ENCODE measurements around the gene FRMPD1. TPM values are rescaled to one million over a fixed set of nuclear protein-coding genes. Genes with fewer than 3 reads are reported as not detected.

The FRMPD1 gene
- total RNA-seq, 1 donor from 2014 or later: 0.19 TPM

DNA sequence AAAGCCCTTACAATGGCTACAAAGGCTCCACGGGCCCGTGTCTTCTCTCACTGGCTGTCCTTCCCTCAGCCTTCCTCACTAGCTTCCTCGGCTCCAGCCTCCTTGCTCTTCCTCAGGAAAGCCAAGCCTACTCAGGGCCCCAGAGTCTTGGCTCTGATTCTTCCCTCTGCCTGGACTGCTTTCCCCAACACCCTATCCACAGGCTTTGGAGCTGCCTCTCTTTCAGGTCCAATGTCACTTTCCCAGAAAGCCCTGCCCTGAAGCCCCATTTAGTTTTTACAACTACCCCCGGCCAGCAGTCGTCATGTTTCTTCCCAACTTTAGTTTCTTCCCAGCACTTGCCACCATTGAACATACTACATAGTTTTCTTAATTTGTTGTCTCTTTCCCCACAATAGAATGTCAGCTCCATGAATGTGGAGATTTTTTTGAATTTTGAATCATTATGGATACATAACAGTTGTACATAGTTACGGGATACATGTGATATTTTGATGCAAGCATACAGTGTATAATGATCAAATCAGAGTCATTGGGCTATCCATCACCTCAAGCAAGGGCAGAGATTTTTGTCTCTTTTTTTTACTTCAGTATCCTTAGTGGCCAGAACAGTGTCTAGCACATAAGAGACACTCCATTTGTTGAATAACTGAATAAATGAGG is 40.9 kb upstream of the FRMPD1 start:
- H3K4me3 Mint-ChIP-seq: no peak overlapping the region
- TF ChIP-seq, protein P1, sequence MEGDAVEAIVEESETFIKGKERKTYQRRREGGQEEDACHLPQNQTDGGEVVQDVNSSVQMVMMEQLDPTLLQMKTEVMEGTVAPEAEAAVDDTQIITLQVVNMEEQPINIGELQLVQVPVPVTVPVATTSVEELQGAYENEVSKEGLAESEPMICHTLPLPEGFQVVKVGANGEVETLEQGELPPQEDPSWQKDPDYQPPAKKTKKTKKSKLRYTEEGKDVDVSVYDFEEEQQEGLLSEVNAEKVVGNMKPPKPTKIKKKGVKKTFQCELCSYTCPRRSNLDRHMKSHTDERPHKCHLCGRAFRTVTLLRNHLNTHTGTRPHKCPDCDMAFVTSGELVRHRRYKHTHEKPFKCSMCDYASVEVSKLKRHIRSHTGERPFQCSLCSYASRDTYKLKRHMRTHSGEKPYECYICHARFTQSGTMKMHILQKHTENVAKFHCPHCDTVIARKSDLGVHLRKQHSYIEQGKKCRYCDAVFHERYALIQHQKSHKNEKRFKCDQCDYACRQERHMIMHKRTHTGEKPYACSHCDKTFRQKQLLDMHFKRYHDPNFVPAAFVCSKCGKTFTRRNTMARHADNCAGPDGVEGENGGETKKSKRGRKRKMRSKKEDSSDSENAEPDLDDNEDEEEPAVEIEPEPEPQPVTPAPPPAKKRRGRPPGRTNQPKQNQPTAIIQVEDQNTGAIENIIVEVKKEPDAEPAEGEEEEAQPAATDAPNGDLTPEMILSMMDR (conservative IDR thresholded peaks at IDR 0.05): no peak
- no peaks in the 10 kb centered on the region for H3K9me3 Mint-ChIP-seq
- H3K27ac Mint-ChIP-seq (ENCODE audit: unreplicated experiment): no peak overlapping the region
- no peaks in the 10 kb centered on the region for H3K4me1 Mint-ChIP-seq
- H3K36me3 Mint-ChIP-seq (ENCODE audit: low read depth): no peaks in the 10 kb centered on the region
- H3K27me3 Mint-ChIP-seq (ENCODE audit: low read depth): peaks cover 32% of the 10 kb centered on the region
- DNase-seq (ENCODE audit: low read depth, low spot score): no peak

DNA sequence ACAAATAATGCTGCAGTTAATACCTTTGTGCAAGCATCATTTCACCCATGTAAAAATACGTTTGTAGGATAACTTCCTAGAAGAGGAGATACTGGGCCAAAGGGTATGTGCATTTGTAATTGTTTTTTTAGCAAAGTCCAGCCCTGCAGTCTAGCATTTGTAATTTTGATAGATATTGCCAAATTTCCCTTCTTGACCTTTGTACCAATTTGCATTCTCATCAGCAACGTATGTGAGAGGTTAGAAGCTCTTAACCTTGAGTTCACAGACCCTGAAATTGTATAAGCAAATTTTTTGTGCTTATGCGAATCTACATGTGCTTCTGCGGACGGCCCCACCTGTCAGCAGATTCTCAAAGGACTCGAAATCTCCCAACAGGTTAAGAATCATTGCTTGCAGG is 39.7 kb upstream of the FRMPD1 start:
- Mint-ChIP-seq H3K4me1 (no peaks in the 10 kb centered on the region), H3K4me3 (no peak overlapping the region), H3K9me3 (no peaks in the 10 kb centered on the region), H3K27me3 (ENCODE audit: low read depth) (peaks cover 30% of the 10 kb centered on the region), H3K36me3 (ENCODE audit: low read depth) (no peaks in the 10 kb centered on the region), H3K27ac (ENCODE audit: unreplicated experiment) (no peak overlapping the region)
- TF ChIP-seq, protein P1 (conservative IDR thresholded peaks at IDR 0.05): no peak
- no peak for DNase-seq (ENCODE audit: low read depth, low spot score)

DNA sequence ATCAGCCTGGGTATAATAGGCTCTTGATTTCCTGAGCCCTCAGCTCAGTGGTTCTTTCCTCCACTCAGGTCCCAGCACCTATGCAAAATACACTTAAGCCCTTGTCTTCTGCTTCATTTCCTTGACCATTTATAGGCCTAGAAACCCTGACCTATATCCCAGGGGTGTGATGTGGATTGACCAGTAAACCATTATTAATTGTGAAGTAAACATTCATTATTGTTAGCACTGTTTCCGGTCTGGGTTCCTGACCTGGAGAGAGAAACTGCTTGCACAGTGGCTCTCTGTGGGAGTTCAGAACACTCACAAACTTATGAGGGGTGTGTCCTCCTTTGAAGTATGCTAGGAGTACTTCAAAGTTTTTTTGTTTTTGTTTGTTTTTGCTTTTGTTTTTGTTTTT is 38.8 kb upstream of the FRMPD1 start:
- no peak overlapping the region for H3K27ac Mint-ChIP-seq (ENCODE audit: unreplicated experiment)
- H3K27me3 Mint-ChIP-seq (ENCODE audit: low read depth): peaks cover 24% of the 10 kb centered on the region
- DNase-seq (ENCODE audit: low read depth, low spot score): no peak
- H3K4me3 Mint-ChIP-seq: no peak overlapping the region
- H3K4me1 Mint-ChIP-seq: no peaks in the 10 kb centered on the region
- TF ChIP-seq, protein P1 (conservative IDR thresholded peaks at IDR 0.05): no peak
- no peaks in the 10 kb centered on the region for H3K9me3 Mint-ChIP-seq
- H3K36me3 Mint-ChIP-seq (ENCODE audit: low read depth): no peaks in the 10 kb centered on the region

DNA sequence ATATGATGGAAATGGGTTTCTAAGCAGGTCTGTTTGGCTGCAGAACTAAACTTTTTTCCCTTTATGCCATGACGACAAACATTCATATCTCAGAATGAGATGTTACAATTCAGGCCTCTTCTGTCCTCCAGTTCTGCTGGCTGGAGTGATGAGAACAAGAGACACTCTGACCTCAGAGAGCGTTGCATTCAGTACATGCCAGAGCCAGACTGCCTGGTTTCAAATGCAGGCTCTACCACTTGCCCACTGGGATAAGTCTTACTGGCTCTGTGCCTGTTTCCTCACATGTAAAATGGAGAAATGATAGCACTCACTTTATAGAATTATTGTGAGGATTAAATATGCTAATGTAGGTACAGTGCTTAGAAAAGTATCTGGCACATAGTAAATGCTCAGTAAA is 33.6 kb upstream of the FRMPD1 start:
- Mint-ChIP-seq H3K4me1 (peaks cover 5% of the 10 kb centered on the region), H3K4me3 (no peak overlapping the region), H3K27ac (ENCODE audit: unreplicated experiment) (no peak overlapping the region), H3K36me3 (ENCODE audit: low read depth) (no peaks in the 10 kb centered on the region), H3K27me3 (ENCODE audit: low read depth) (peaks cover 11% of the 10 kb centered on the region), H3K9me3 (no peaks in the 10 kb centered on the region)
- TF ChIP-seq, protein P1 (conservative IDR thresholded peaks at IDR 0.05): no peak
- DNase-seq (ENCODE audit: low read depth, low spot score): no peak

DNA sequence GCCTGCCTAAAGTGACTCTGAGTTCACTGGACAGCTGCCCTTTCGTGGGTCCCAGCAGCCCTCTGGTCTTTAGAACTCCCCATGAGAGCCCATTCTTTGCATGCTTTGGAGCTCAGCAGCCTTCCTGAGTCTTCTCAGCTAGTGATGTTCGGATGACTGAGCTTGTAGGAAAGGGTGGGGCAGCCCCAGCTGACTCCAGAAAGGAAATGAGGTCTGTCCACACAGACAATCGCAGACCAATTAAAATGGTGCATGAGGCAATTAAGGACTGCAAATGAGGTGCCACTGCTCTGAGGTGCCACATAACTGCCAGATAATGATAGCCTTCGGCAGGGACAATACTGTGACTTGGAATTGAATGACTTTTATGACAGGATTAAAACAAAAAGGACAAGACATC is 32.9 kb upstream of the FRMPD1 start:
- Mint-ChIP-seq H3K4me1 (peaks cover 5% of the 10 kb centered on the region), H3K27me3 (ENCODE audit: low read depth) (peaks cover 8% of the 10 kb centered on the region), H3K4me3 (no peak overlapping the region), H3K9me3 (no peaks in the 10 kb centered on the region), H3K36me3 (ENCODE audit: low read depth) (no peaks in the 10 kb centered on the region), H3K27ac (ENCODE audit: unreplicated experiment) (no peak overlapping the region)
- DNase-seq (ENCODE audit: low read depth, low spot score): no peak
- TF ChIP-seq, protein P1 (conservative IDR thresholded peaks at IDR 0.05): no peak
